Natural killer cell (primary cell): ENCODE measurements around the gene SNX18. TPM values are rescaled to one million over a fixed set of nuclear protein-coding genes. Genes with fewer than 3 reads are reported as not detected.
A peak's percentile ranks its signal among the peaks of the same experiment; 100 is the strongest.

ENCODE experiments used
- ATAC-seq, 3 donors: fragments of 150-1000 bp in 2 of 3; fragments of 200-7000 bp in 1 of 3; cut with Tn5 transposase; 1 replicate in 1 of 3; 2 replicates in 2 of 3; pipeline ENCODE4 v1.10.0; 2021; ENCODE audit warnings: mild to moderate bottlenecking in 2 of 3, moderate library complexity in 2 of 3
- DNase-seq, 2 donors: peaks; one replicate each; pipeline versions ENCODE4 v3.0.0 to v3.0.0-alpha.2; 2013 to 2021; ENCODE audit warnings: mixed read lengths in 1 of 2
- H3K27ac ChIP-seq: one replicate; pipeline ENCODE4 v1.5.1; 2013; ENCODE audit warnings: mild to moderate bottlenecking, low read length
- H3K27me3 ChIP-seq: one replicate; pipeline ENCODE4 v1.6.1; 2013; ENCODE audit warnings: low read length; ENCODE audit not compliant: control insufficient read depth, insufficient read depth
- H3K36me3 ChIP-seq: one replicate; pipeline ENCODE4 v1.6.1; 2013; ENCODE audit warnings: low read length; ENCODE audit not compliant: control insufficient read depth, insufficient read depth
- H3K4me1 ChIP-seq: one replicate; pipeline ENCODE4 v1.6.1; 2013; ENCODE audit warnings: low read length; ENCODE audit not compliant: control insufficient read depth, insufficient read depth
- H3K4me3 ChIP-seq: one replicate; pipeline ENCODE4 v1.5.1; 2013; ENCODE audit warnings: low read length
- H3K9me3 ChIP-seq: one replicate; pipeline ENCODE4 v1.6.1; 2013; ENCODE audit warnings: low read length; ENCODE audit not compliant: control insufficient read depth, insufficient read depth
- H3K27ac Mint-ChIP-seq, 2 donors: one replicate each; pipeline ENCODE4 v1.8.0; 2022; ENCODE audit warnings: mild to moderate bottlenecking in 2 of 2, mixed read lengths in 2 of 2, moderate library complexity in 1 of 2
- H3K27me3 Mint-ChIP-seq, 2 donors: one replicate each; pipeline ENCODE4 v1.8.0; 2022; ENCODE audit warnings: low read depth in 2 of 2, mixed read lengths in 2 of 2
- H3K36me3 Mint-ChIP-seq: one replicate; pipeline ENCODE4 v1.8.0; 2022; ENCODE audit warnings: mixed read lengths
- H3K4me1 Mint-ChIP-seq, 2 donors: one replicate each; pipeline ENCODE4 v1.8.0; 2022; ENCODE audit warnings: mixed read lengths in 2 of 2
- H3K4me3 Mint-ChIP-seq: one replicate; pipeline ENCODE4 v1.8.0; 2022; ENCODE audit warnings: mild to moderate bottlenecking, moderate library complexity, mixed read lengths
- H3K9me3 Mint-ChIP-seq, 2 donors: one replicate each; pipeline ENCODE4 v1.8.0; 2022; ENCODE audit warnings: mixed read lengths in 2 of 2
- WGBS: methylation state at CpG from one replicate; pipeline ENCODE4 v1.1.7; 2013; ENCODE audit warnings: missing lambda C conversion rate; ENCODE audit not compliant: insufficient coverage; 5-methylcytosine and 5-hydroxymethylcytosine counted together
- intact Hi-C: fragments of 100-400 bp; cut with micrococcal nuclease; formaldehyde crosslinking; loops from one replicate; pipeline ENCODE4 v1.14.2; 2022
- total RNA-seq, 4 donors: library from RNA; stranded (reverse); fragments of 120-200 nt in 1 of 4; gene quantifications; one replicate each; pipeline versions ENCODE4 v1.2.3 to v1.2.4, GENCODE V29; 2013 to 2022
- TF ChIP-seq, protein P1 (sequence below): fragments of 200-600 bp; IDR thresholded peaks from one replicate; pipeline ENCODE4 v1.8.0; 2022; ENCODE audit warnings: antibody characterized with exemption

Gene SNX18
- total RNA-seq, 3 donors from 2014 or later (not counting 1 experiment from before 2014, with no cell fraction given): 31.1 to 45.6 (median 40.8) TPM

DNA sequence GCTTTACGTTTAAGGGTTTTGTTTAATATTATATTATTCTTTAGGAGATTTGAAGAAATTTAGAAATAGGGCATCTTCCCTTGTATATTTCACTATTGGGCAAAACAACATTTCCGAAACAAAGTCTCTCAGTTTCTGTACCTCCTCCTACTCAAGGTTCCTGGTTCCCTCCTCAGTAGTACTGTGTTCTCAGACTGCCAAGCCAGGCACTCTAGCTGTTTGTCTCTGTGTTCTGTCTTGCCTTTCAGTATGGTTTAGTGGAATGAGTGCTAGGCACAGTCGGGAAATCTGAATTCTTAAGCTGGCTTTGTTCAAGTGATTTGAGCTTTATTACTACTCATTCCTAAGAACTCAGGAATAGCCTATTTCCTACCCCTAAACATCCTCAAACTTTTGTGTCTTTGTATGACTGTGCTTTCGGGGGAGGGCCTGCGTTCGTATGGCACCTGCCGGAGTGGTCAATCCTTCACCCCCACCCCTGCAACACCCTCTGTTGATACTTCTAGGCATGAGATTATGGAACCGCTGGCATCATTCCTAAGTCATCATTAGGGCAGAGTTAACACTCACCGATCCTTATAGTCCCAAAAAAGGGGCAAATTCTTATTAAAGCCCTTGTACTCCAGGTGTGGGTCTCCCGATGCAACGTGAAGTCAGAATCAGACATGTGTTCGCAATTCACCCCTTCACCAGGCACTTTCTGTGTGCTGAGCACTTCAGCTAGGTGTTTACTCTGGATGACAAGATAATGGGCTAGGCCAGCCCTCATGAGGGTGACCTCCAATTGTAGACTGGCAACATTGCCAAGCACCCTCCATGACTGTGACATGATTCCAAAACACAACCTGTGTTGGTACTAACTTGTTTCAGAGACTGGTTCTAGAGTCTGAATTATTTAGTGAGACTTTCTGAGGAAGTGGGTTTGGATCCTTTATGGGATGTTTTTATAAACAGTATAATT, 24.5 kb downstream of the SNX18 start:
- Mint-ChIP-seq H3K36me3 (no peaks in the 10 kb centered on the region), H3K4me3 (no peak overlapping the region), H3K27ac (peak overlapping the region; percentile 70 to 84), H3K4me1 (peaks cover 67 to 69% of the 10 kb centered on the region in 2 donors), H3K27me3 (no peaks in the 10 kb centered on the region), H3K9me3 (no peaks in the 10 kb centered on the region)
- TF ChIP-seq, protein P1, sequence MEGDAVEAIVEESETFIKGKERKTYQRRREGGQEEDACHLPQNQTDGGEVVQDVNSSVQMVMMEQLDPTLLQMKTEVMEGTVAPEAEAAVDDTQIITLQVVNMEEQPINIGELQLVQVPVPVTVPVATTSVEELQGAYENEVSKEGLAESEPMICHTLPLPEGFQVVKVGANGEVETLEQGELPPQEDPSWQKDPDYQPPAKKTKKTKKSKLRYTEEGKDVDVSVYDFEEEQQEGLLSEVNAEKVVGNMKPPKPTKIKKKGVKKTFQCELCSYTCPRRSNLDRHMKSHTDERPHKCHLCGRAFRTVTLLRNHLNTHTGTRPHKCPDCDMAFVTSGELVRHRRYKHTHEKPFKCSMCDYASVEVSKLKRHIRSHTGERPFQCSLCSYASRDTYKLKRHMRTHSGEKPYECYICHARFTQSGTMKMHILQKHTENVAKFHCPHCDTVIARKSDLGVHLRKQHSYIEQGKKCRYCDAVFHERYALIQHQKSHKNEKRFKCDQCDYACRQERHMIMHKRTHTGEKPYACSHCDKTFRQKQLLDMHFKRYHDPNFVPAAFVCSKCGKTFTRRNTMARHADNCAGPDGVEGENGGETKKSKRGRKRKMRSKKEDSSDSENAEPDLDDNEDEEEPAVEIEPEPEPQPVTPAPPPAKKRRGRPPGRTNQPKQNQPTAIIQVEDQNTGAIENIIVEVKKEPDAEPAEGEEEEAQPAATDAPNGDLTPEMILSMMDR: no peak
- DNase-seq (no peak), ATAC-seq (no peak)
- Histone ChIP-seq H3K9me3 (no peaks in the 10 kb centered on the region), H3K27me3 (no peaks in the 10 kb centered on the region), H3K36me3 (peaks cover 9% of the 10 kb centered on the region), H3K4me1 (peaks cover 17% of the 10 kb centered on the region), H3K27ac (no peak overlapping the region), H3K4me3 (no peak overlapping the region)
- intact Hi-C loops: no loop called here
- 92% methylated on average over 11 of the region's 12 CpGs for WGBS

DNA sequence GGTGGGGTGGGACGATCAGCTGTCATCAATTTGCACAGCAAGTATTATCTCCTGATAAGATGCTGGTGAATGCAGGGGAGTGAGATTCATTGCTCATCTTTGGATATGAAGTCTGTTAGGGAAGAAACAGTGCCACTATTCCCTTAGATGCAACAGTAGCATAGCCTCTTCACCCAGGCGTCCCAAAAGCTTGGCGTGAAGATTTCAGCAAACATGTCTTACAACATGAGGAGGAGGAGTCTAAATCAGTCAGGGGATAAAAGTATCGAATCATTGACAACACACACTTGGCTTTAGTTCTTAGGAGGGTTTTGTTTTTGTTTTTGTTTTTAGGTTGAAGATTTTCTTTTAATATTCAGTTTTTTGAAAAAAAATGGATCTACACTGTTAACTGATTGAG, 26.5 kb downstream of the SNX18 start:
- ATAC-seq (no peak), DNase-seq (no peak)
- 97% methylated on average over 4 of the region's 4 CpGs for WGBS
- Histone ChIP-seq H3K27me3 (no peaks in the 10 kb centered on the region), H3K36me3 (peaks cover 15% of the 10 kb centered on the region), H3K4me1 (peaks cover 12% of the 10 kb centered on the region), H3K9me3 (no peaks in the 10 kb centered on the region), H3K4me3 (no peak overlapping the region), H3K27ac (no peak overlapping the region)
- H3K9me3 Mint-ChIP-seq: no peaks in the 10 kb centered on the region
- intact Hi-C loops: no loop called here
- TF ChIP-seq, protein P1: no peak
- H3K4me1 Mint-ChIP-seq: peaks cover 58 to 62% of the 10 kb centered on the region in 2 donors
- H3K36me3 Mint-ChIP-seq: no peaks in the 10 kb centered on the region
- peak overlapping the region; percentile 5 to 21 for H3K27ac Mint-ChIP-seq
- no peak overlapping the region for H3K4me3 Mint-ChIP-seq
- no peaks in the 10 kb centered on the region for H3K27me3 Mint-ChIP-seq

DNA sequence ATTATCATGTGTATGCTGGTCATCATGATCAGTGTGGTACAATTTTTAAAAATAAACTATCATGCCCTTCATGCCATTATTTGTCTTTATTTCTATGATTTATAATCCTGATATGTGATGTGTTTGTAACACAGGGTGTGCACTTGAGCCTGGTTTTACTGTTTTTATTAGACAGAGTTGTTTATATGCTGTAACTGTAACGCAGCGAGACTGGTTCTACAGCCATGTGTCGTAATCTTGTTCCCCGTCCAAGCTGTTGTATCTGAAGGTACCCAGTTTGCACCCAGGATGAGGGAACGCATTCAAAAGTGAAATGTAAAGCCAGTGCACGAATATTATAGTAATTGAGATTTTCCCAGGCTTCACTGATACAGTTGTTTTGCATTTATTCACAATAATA, 28.2 kb downstream of the SNX18 start:
- no peaks in the 10 kb centered on the region for H3K27me3 ChIP-seq
- ATAC-seq (no peak), DNase-seq (no peak)
- Mint-ChIP-seq H3K4me3 (no peak overlapping the region), H3K4me1 (peaks cover 57 to 63% of the 10 kb centered on the region in 2 donors), H3K36me3 (no peaks in the 10 kb centered on the region), H3K27me3 (no peaks in the 10 kb centered on the region), H3K27ac (peak overlapping the region in 1 of 2 donors; percentile 10), H3K9me3 (no peaks in the 10 kb centered on the region)
- peaks cover 18% of the 10 kb centered on the region for H3K36me3 ChIP-seq
- no peak overlapping the region for H3K27ac ChIP-seq
- peaks cover 7% of the 10 kb centered on the region for H3K4me1 ChIP-seq
- TF ChIP-seq, protein P1: no peak
- H3K9me3 ChIP-seq: no peaks in the 10 kb centered on the region
- no peak overlapping the region for H3K4me3 ChIP-seq
- WGBS: 95% methylated on average over 6 of the region's 6 CpGs
- intact Hi-C loops: no loop called here
